HG02763 (cell line): ENCODE results near the gene SLIT3.

Source experiments
- ATAC-seq: cut with Tn5 transposase; IDR thresholded peaks from one replicate; pipeline ENCODE4 v1.9.1; 2021; ENCODE audit warnings: mild to moderate bottlenecking, moderate library complexity; ENCODE audit not compliant: unreplicated experiment

Gene SLIT3

DNA sequence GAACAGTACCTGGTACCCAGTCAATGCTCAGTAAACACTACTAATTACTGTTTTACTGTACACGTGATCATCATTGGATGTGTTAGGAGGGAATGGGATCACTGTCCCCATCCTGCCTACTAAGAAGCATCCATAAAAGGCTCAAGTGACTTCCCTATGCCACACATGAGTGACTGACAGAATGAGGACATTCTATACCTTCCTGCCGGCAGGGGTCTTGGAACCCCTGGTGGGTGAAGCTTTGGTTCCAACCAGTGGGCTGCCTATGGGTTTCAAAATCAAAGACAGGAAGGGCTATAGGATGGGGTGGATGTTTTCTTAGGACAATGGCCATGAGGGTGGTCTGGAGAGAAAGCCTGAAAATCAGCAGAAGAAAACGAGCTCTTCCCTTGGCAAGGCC, 512.2 kb downstream of the SLIT3 start:
- no peak for ATAC-seq

DNA sequence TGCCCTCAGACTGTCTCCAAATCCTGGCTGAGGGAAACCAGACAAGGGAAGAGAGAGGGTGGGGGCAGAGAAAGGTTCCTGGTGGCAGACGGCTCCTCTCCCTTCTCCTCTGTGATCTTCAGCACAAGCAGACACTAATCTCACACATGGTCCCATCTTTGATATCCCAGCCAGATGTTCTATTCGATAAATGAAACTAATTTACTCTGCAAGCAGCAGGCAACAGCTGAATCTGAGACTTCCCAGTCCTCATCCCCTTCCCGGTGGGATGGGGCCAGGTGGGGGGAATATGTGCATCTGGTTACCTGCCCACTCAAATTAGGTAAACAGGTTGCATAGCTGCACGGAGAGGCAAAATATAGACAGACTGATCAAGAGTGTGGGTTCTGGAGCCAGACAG, 512.8 kb downstream of the SLIT3 start:
- ATAC-seq: no peak

DNA sequence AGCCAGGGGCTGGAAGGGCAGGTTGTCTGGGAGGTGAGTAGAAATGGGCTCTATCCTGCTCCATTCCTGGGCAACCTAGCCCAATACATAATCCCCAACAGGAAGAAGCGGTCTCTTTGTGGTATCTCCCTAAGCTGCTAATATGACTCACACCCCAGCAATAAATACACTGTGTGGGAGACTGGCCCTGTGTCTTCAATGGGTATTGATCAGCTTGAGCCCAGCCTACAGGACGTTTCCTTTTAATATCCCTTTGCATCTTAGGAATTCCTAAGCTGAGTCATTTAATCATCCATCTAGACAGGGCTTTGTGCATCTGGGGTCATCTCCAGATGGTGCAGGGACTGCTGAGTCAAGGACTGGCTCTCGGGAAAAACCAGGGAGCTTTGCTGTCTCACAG, 514.8 kb downstream of the SLIT3 start:
- ATAC-seq: no peak

DNA sequence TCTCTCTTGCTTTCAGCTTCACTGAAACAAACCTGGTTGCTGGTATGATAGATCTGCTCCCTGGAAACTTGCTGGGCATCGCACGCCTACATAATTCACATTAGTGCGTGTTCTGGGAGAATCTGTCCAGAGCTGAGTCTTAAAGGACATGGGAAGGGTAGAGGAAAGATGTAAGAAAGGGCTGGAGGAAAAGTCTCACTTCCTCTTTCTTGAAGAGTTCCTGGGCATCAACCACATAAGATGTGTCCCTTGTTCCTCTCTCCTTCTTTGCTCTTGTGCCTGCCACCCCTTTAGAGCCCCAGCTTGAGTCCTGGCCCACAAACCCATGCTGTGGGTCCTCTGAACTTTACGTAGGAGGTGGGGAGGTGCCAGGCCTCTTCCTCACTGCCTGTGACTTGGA, 516.5 kb downstream of the SLIT3 start:
- no peak for ATAC-seq

DNA sequence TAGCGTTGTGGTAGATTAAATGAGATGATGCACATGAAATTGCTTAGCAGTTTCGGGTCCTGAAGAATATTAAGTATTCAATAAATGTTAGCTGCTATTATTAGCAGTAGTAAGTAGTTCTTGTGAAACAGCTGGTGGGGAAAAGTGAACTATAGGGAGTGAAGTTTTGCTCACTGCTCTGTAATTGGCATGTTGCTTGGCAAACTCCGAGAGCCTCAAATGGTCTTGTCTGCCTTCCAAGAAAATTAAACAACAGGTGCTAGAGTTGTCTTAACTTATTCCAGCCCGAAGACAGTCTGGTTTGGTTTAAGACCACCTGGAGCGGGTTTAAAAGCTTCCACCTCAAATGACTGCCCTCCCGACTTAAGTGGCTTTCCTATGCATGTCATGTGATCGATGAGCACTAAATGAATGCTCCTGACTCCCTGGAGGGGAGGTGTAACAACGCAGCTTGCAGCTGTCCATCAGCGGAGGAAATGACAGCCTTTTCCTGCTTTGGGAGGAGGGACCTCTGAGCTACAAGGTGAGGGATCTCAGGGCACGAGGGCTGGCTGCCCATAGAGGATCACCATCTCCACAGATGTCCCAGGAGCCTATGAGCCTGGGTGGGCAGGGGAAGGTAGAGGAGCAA, 518.9 kb downstream of the SLIT3 start:
- no peak for ATAC-seq

DNA sequence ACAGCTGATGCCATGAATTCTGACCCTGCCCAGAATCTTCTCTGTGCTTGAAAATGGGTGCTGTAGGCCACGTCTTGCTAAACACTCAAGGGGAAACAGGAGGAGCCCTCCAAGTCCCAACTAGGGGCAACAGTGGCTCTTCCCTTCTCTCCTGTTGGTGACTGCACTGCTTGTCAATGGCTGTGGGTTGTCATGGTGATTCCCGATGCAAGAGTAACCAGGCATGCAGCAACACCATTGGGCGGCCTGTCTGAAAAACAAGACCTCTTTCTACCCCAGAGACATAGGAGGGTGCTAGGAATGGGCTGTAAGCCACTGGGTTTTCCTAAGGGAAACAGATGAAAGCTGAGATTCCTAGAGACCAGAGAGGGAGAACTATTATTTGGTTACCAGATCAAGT, 520.1 kb downstream of the SLIT3 start:
- no peak for ATAC-seq

DNA sequence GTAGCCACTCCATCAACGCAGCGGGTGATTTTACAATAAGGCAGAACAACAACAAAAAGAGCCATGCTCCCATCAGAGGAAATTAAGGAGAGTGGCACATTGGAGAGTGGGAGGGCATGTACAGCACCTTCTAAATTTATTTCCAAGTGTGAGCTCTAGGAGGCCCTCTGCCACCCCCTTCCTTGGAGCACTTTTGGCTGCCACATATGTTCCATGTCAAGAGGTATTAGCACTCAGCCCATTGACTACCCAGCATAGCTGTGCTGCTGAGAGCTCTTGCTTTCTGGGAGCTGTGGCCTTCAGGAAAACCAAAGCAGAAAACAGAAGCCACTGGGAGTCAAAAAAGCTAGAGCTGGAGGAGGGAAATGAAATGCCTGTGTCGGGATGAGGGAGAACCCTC, 521.6 kb downstream of the SLIT3 start:
- no peak for ATAC-seq

DNA sequence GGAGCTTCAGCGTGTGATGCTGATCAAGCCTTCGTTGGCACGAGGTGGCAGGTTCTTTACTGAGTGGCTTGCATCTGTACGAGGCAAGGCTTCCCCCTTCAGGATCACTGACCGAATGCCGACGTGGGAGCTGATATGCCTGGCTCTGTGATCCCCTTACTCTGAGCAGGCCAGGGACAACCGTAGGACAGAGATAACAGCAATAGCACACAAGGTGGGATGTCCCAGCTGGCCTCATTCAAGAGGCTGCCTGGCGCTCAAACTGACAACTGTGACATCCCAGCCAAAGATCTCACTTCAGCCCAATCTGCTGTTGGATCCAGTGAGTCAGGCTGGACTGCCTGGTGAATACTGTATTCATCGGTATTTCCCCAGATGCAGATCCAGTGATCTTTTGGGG, 522.4 kb downstream of the SLIT3 start:
- no peak for ATAC-seq

DNA sequence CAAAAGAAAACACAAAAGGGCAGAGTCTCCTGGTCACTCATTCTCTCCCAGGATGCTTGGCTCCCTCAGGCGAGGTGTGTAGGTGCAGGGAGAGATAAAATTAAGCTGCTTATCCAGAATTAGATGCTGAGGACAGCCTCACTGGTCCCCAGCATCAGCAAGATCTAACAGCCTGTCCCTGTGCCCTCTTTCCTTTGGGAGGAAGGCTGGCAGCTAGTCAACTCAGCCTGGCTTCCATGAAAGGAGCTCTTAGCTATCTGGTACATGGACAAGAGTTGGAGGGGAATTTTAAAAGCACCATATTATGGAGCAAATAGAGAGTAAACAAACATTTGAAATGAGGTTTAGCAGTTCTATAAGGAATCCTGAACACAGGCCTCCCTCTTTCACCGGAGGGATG, 523.3 kb downstream of the SLIT3 start:
- ATAC-seq: no peak

DNA sequence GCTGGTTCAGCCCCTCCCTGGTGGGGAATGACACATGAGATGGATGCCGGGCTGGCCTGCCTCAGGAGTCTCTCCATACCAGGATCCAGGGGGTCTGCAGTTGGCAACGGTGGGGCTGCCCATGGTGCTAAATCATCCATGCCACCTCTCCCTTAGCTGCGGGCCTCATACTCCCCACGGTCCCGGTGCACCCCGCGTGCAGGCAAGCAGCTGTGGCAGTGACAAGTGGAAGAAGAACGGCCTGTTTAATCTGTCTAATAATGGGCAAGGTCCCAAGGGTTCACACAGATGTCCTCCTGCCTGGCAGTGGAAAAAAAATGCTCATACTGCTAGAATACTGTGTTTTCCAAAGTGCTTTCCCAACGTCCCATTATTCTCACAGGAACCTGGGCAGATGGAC, 524.9 kb downstream of the SLIT3 start:
- no peak for ATAC-seq

DNA sequence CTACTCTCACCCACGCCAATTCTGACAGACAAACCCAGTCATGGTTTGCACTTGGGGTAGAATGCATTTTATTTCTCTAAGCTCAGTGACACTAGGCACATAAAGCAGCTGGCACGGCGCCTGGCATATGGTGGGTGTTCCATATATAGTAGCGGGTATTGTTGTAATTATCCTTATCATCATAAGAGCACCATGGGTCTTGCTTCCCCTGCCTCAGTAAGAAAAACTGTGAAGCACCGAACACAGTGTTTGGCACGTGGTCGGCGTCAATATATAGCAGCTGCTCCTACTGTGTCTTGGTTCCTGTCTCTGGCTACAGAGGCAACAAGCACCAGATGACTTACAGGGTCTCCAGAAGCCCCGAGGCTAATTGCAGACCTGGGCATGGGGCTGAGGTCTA, 527.7 kb downstream of the SLIT3 start:
- no peak for ATAC-seq

DNA sequence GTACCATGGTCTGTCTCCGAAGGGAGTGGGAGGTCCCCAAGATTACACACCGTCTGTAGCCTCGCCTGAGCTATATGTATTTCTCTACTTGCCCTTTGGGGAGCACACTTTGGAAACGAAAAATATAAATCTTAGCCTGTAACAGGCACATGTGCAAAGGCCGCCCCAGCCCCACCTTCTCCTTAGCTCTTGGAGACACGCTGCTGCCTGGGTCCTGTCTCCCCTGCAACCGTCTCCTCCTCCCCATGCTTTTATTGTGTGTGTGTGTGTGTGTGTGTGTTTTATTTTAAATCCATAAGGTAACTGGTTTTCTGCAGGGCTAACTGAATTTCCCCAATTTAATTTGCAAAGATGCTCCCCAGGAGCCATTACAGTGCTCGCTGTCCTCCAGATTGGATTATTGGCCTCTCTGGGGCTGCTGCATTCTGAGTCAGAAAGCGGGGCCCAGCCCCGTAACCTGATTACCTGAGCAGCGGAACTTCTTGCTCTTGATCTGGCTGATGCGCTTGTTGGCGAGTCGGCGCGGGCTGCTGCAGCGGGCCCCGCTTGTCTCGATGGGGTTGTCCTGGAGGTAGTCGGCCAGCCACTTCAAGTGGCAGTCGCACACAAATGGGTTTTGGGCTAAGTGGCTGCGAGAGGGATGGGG, 528.5 kb downstream of the SLIT3 start:
- ATAC-seq: no peak

DNA sequence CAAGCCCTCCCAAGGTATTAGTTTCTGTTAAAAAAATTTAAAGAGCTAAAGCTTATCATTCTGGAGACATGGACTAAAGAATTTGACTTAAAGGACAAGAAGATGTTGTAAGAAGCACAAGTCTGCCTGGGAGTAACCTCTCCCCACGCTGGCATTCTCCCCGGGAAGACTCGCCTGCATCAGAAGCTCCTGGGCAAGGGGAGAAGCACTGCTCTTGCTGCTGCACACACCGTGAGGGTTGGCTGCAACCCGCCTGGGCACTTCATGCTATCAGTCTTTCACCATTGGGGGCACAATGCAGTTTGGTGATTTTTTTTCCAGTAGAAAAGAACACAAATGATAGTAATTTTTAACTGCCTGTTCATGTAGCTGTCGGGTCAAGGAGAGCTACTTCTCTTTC, 529.3 kb downstream of the SLIT3 start:
- no peak for ATAC-seq

DNA sequence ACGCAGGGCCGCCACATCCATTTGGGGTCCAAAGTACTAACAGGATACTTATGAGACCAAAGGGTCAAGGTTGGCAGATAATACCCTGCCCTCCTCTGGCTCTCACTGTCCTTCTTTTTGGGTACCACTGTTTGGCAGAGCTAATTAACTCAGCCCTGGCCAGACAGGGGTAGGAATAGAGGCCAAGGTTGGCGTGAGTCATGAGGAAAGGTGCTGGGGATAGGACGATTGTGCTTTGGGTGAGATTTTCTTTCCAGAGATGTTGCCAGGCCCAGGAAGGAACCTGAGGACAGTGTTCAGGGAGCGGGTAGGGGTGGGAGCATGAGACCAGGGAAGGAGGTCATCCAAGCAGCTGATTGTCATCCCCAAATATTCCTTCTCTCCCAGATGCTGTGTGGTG, 529.9 kb downstream of the SLIT3 start:
- no peak for ATAC-seq

DNA sequence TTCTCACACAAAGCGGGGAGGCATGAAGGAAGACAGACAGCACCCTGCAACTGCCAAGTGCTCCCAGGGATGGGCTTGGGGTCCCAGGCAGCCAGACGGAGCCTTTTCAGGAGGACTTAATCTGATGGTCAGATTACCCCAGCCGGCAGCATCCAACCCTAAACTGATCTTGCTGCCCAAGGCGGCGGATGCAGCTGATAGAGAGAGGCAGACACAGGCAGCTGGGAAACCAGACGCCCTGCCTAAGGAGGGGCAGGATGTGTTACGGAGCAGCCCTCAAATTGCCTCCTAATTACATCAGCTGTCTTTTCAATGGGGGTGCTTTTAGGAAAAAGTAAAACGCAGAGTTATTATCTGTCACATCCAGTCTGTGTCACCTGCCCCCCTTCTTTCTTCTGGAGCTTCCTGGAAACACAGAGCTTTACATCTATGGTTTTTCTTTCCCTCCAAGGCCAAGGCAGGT, 530.9 kb downstream of the SLIT3 start:
- no peak for ATAC-seq

DNA sequence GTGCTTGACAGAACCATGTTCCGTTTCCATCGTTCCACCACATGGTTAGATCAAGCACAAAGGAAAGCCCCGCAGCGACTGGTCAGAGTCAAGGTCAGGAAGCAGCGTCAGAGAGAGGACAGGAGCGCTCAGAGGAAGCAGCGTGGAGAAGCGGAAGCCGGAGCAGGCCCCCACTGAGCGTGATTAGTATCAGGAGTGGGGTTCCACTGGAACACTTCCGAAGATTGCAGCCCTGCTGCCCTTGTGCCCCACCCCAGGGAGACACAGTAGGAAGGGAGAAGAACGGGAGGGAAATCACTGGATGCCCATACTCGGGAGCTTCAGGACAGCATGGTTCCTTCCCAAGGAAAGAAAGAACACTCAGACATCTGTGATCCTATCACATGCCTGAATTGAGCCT, 532.8 kb downstream of the SLIT3 start:
- ATAC-seq: no peak

DNA sequence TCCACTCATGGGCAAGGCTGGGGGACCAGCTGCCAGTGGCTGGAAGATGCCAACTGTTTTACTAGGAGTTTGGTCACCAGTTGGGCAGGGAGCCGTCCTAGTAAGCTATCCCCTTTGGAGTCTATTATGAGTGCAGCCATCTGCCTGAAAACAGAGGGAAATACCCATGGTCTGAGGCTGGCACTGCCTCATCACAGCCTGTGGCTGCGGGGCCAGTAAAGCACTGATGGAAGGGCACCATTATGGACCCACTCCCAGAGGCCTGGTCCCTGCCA, 534.6 kb downstream of the SLIT3 start:
- no peak for ATAC-seq

DNA sequence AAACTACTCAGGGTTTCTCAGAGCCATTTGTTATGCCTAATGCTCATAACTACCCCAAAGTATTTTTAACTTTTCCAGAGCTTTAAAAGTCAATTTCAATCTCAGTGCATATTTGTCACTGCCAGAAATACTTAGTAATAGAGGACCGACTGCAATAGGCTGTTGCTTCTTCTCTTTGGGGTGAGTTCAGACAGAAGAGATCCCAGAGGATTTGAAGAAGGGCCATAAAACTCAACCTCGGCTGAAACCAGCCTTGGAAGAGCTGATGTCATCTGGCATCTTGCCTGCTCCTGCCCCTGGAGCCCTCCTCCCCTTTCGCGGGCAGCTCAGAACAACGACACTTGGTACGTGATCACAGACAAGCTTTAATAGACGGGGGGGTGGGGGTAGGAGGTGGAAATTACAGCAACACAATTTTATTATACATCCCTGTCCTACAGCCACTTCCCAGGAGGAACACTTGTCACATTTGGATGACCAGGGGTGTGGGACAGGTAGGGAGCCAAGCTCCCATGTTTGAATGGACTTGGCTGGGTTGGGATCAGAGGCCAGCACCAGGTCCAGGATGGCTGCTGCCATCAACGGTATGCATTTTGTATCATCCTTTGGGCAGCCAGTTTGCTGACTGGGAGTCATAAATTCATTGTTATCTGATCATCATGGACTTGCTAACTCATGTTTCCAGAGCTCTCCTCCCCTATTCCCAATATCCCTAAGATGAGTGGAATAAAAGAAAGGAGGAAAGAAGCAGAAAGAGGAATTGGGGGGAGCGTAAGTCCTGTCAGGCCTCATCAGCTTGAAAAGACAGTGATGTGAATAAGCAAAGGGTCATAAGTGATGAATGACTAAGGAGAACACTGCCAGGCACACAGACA, 535.2 kb downstream of the SLIT3 start:
- ATAC-seq: no peak

DNA sequence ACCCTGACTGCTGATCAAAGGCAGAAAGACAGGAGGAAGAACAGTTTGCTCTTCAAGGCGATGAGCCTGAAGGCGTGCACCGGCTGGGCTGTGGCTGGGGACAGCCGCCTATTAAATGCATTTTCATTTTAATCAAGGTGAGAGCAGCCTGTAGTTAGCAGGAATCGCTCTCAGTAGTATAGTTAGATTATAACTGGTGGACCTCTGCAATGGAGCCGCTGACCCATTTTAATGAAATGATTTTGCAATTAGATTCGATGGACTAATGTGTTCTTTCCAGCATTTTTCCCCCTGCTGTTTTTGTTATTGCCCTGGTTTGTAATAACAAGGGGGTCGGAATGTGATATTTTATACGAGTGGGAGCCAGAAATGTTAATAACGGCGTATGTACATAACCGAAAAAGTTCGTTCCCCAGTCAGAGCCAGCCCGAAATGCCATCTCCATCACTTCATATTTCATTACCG, 535.8 kb downstream of the SLIT3 start:
- no peak for ATAC-seq

DNA sequence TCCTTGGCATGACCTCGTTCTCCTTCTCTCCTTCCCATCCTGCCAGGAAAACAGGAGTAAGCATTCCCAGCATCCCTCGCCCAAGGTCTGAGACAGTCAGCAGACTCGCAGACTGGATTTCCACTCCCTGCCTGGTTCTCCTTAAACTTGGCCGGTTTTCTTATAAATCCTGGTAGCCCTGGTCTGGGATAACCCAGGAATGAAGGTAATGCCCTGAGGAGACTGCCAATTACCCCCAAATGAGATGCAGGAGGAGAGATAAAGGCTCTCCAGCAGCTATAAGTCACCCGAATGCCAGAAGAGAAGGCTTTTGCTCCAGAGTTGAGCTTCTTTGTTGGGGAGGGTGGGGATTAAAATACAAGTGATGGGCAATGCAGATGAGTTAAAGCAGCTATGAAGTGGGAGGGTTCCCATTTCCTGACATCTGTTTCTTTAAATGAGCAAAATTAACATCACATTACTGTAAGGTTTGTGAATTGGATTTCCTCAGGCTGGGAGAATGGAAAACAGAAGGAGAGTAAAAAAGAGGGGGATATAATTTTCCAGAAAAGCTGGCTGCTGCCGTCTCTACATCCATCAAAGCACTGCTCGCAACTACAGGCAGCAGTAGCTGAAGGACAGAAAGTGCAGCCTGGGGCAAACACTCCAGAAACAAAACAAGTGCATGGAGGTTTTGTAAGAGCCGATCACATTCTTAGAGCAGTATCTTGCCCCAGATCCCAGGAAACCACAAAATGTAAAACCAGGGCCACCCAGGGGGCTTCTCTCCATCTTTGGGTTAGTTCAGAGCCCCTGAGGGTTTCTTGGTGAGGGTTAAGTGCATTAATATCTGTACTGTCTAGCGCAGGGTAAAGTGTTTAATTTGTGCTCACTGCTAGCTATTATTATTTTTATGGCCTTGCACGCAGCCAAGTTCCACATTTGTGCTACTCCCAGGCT, 544.2 kb downstream of the SLIT3 start:
- ATAC-seq: no peak

DNA sequence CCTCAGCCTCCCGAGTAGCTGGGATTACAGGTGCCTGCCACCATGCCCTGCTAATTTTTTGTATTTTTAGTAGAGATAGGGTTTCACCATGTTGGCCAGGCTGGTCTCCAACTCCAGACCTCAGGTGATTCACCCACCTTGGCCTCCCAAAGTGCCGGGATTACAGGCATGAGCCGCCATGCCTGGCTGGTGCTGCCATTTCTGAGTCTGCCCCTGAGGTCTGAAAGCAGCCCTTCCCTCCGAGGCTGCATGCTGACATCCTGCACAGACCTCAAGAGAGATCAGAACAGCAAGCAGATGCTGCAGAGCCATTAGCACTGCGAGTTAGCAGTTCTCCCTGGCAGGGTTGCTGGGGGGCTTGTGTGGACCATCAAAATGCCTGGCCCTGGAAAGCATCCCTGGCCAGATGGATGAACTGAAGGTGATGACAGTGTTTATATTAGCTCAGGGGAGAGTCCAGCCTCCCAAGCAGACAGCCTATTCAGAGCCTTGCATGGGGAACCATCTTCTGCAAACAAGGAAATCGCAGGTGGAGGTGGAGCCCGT, 545.3 kb downstream of the SLIT3 start:
- ATAC-seq: no peak
